GM21367 (cell line): ENCODE measurements around the gene C19orf53.

Source experiments
- ATAC-seq: cut with Tn5 transposase; IDR thresholded peaks from one replicate; pipeline ENCODE4 v1.9.1; 2021; ENCODE audit not compliant: unreplicated experiment

The C19orf53 gene

GRCh38 chr19:13825489-13826441 is 51.5 kb downstream of the C19orf53 start:
- no peak for ATAC-seq

DNA sequence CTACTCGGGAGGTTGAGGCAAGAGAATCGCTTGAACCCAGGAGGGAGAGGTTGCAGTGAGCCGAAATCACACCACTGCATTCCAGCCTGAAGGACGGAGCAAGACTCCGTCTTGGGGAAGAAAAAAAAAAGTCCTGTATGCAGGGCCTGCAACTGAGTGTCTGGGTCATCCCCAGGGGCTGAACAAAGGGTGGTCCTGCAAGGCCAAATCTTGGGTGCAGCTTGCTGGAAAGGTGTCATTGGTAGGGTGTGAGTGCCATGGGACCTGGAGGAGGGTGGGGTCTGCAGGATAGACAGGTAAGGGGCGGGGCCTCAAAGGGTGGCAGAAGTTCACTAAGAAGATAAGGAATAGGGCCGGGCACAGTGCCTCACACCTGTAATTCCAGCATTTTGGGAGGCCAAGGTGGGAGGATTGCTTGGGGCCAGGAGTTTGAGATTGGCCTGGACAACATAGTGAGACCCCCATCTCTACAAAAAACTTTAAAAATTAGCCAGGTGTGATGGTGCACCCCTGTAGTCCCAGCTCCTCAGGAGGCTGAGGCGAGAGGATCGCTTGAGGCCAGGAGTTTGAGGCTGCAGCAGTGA is 52.5 kb downstream of the C19orf53 start:
- ATAC-seq = no peak

- ATAC-seq = no peak
Observed at GRCh38 chr19:13827656-13828055, 53.4 kb downstream of the C19orf53 start.
